ENCODE measurements around the gene PLOD2. TPM values are rescaled to one million over a fixed set of nuclear protein-coding genes. Genes with fewer than 3 reads are reported as not detected.

The PLOD2 gene
- total and polyA plus RNA-seq, 5 experiments from 2014 or later: not detected

DNA sequence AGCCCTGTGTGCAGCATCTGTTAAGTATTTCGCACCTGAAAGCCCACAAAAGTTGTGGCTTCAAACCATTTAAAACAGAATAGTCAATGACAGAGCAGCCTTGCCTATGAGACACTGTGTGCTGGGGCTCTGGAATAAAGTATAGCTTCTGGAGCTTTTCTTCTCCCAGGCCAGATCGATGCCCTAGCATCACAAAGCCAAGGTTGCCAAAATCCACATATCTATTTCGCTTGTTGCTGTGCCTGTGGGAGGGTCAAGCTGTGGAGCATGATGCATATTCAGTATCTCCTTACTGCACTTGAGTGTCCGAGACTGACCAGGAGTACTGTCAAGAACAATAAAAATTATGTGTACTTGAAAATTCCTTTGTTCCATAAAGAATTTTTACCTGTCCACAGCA, 7.6 kb downstream of the PLOD2 start:
- Mint-ChIP-seq H3K27me3 (peaks cover 5 to 23% (median 12%) of the 10 kb centered on the region in 5 donors), H3K4me3 (no peak overlapping the region), H3K36me3 (no peaks in the 10 kb centered on the region), H3K4me1 (no peaks in the 10 kb centered on the region), H3K27ac (no peak overlapping the region), H3K9me3 (no peaks in the 10 kb centered on the region)
- POLR2A ChIA-PET: no interaction called here
- DNase-seq: no peak
- ATAC-seq: no peak

- POLR2A ChIA-PET: no interaction called here
- ATAC-seq (no peak), DNase-seq (no peak)
- Mint-ChIP-seq H3K36me3 (no peaks in the 10 kb centered on the region), H3K4me3 (no peak overlapping the region), H3K27ac (no peak overlapping the region), H3K9me3 (no peaks in the 10 kb centered on the region), H3K27me3 (peaks cover 5 to 20% (median 12%) of the 10 kb centered on the region in 5 donors), H3K4me1 (no peaks in the 10 kb centered on the region)
Observed at GRCh38 chr3:146152834-146153233, 8.2 kb downstream of the PLOD2 start.

- ATAC-seq: no peak
- no peak for DNase-seq
- H3K36me3 Mint-ChIP-seq: no peaks in the 10 kb centered on the region
- no peaks in the 10 kb centered on the region for H3K9me3 Mint-ChIP-seq
- H3K27ac Mint-ChIP-seq: no peak overlapping the region
- POLR2A ChIA-PET: no interaction called here
- peaks cover 6 to 15% (median 7%) of the 10 kb centered on the region in 5 donors for H3K27me3 Mint-ChIP-seq
- no peaks in the 10 kb centered on the region for H3K4me1 Mint-ChIP-seq
- no peak overlapping the region for H3K4me3 Mint-ChIP-seq
Observed at GRCh38 chr3:146148468-146148931, 12.5 kb downstream of the PLOD2 start.

GRCh38 chr3:146145642-146146041, 15.3 kb downstream of the PLOD2 start:
- H3K9me3 Mint-ChIP-seq: no peaks in the 10 kb centered on the region
- H3K4me3 Mint-ChIP-seq: no peak overlapping the region
- H3K27me3 Mint-ChIP-seq: peaks cover 0 to 18% (median 6%) of the 10 kb centered on the region in 5 donors
- POLR2A ChIA-PET: no interaction called here
- H3K36me3 Mint-ChIP-seq: no peaks in the 10 kb centered on the region
- no peak overlapping the region for H3K27ac Mint-ChIP-seq
- H3K4me1 Mint-ChIP-seq: no peaks in the 10 kb centered on the region
- ATAC-seq (no peak), DNase-seq (no peak)

- H3K36me3 Mint-ChIP-seq: no peaks in the 10 kb centered on the region
- no peak for DNase-seq
- H3K27ac Mint-ChIP-seq: no peak overlapping the region
- peaks cover 2 to 11% (median 4%) of the 10 kb centered on the region in 5 donors for H3K27me3 Mint-ChIP-seq
- no peaks in the 10 kb centered on the region for H3K4me1 Mint-ChIP-seq
- H3K9me3 Mint-ChIP-seq: no peaks in the 10 kb centered on the region
- POLR2A ChIA-PET: no interaction called here
- H3K4me3 Mint-ChIP-seq: no peak overlapping the region
- no peak for ATAC-seq
Observed at GRCh38 chr3:146142757-146143156, 18.2 kb downstream of the PLOD2 start.

- POLR2A ChIA-PET: no interaction called here
- Mint-ChIP-seq H3K9me3 (no peaks in the 10 kb centered on the region), H3K27ac (no peak overlapping the region)
Observed at GRCh38 chr3:146139586-146140110, 21.3 kb downstream of the PLOD2 start.

GRCh38 chr3:146138902-146139301, 22.1 kb downstream of the PLOD2 start:
- Mint-ChIP-seq H3K9me3 (no peaks in the 10 kb centered on the region), H3K36me3 (no peaks in the 10 kb centered on the region), H3K27ac (no peak overlapping the region), H3K27me3 (peaks cover 2 to 9% (median 4%) of the 10 kb centered on the region in 5 donors), H3K4me1 (no peaks in the 10 kb centered on the region), H3K4me3 (no peak overlapping the region)
- no peak for ATAC-seq
- POLR2A ChIA-PET: no interaction called here
- no peak for DNase-seq

More at GRCh38 chr3:146139586-146140110, 21.3 kb downstream of the PLOD2 start:
- Mint-ChIP-seq H3K4me1 (no peaks in the 10 kb centered on the region), H3K27me3 (peaks cover 2 to 11% (median 4%) of the 10 kb centered on the region in 5 donors), H3K36me3 (no peaks in the 10 kb centered on the region), H3K4me3 (no peak overlapping the region)
- ATAC-seq: no peak
- DNase-seq: no peak

DNA sequence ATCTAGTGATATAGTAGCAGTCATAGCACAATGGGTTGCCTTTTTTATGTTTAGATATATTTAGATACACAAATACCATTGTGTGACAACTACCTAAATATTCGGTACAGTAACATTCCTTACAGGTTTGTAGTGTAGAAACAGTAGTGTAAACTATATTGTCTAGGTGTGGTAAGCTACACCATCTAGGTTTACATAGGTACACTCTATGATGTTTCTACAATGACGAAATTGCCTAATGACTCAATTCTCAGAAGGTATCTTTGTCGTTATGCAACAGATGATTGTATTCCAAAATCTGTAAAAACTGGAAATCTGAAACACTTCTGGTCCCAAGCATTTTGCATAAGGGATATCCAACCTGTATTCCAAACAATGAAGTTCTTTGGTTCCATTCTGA, 24.3 kb downstream of the PLOD2 start:
- H3K36me3 Mint-ChIP-seq: no peaks in the 10 kb centered on the region
- H3K9me3 Mint-ChIP-seq: no peaks in the 10 kb centered on the region
- no peak for DNase-seq
- H3K4me3 Mint-ChIP-seq: no peak overlapping the region
- H3K27me3 Mint-ChIP-seq: peaks cover 0 to 4% (median 0%) of the 10 kb centered on the region in 5 donors
- H3K27ac Mint-ChIP-seq: no peak overlapping the region
- POLR2A ChIA-PET: no interaction called here
- no peak for ATAC-seq
- H3K4me1 Mint-ChIP-seq: no peaks in the 10 kb centered on the region

DNA sequence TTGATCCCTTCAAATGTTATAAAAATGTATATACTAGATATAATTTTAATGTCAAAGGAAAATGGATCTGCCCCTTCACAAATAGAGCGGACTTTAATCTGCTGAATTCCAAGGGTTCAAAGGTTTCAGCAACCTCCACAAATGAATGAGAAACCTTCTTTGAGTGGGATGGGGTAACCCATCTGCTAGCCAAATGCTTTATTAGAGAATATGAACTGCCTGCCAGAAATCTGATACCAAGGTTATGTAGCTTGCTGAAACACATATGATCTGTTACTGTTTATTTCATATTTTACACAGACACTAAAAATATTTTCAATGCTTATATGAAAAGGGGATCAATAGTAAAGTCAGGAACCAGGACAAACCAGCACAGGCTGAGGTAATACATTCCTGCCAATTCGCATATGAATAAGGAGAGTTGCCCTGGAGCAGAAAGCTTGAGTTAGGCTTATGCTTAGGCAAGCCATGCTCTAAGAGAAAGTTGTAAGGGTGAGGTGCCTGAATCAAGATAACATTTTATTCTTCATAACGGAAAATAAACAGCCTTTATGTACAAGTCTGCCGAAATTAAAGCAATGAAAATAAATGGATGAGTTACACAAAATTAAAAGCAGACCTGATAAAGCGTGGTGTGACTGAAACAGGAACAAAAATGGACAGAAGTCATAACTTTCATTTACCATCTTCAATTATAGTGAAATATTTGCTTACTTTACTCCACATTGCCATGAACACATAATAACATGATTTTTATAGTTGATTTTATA, 26.5 kb downstream of the PLOD2 start:
- POLR2A ChIA-PET: no interaction called here
- no peak for DNase-seq
- no peak overlapping the region for H3K27ac Mint-ChIP-seq
- ATAC-seq: no peak
- H3K9me3 Mint-ChIP-seq: peaks cover 0 to 4% (median 0%) of the 10 kb centered on the region in 9 donors
- H3K4me3 Mint-ChIP-seq: no peak overlapping the region
- H3K36me3 Mint-ChIP-seq: no peaks in the 10 kb centered on the region
- peaks cover 0 to 4% (median 0%) of the 10 kb centered on the region in 5 donors for H3K27me3 Mint-ChIP-seq
- H3K4me1 Mint-ChIP-seq: no peaks in the 10 kb centered on the region

GRCh38 chr3:146133441-146133840, 27.5 kb downstream of the PLOD2 start:
- Mint-ChIP-seq H3K9me3 (peaks cover 0 to 4% (median 0%) of the 10 kb centered on the region in 9 donors), H3K27me3 (peaks cover 0 to 4% (median 0%) of the 10 kb centered on the region in 5 donors), H3K4me3 (no peak overlapping the region), H3K4me1 (no peaks in the 10 kb centered on the region), H3K36me3 (no peaks in the 10 kb centered on the region), H3K27ac (no peak overlapping the region)
- DNase-seq (no peak), ATAC-seq (no peak)
- POLR2A ChIA-PET: no interaction called here

GRCh38 chr3:146131616-146132410, 29.2 kb downstream of the PLOD2 start:
- DNase-seq (no peak), ATAC-seq (no peak)
- Mint-ChIP-seq H3K4me3 (no peak overlapping the region), H3K27ac (no peak overlapping the region), H3K9me3 (peaks cover 0 to 4% (median 0%) of the 10 kb centered on the region in 9 donors), H3K4me1 (no peaks in the 10 kb centered on the region), H3K27me3 (peaks cover 0 to 3% (median 0%) of the 10 kb centered on the region in 5 donors), H3K36me3 (no peaks in the 10 kb centered on the region)
- POLR2A ChIA-PET: no interaction called here

- no peak overlapping the region for H3K4me3 Mint-ChIP-seq
- peaks cover 0 to 4% (median 0%) of the 10 kb centered on the region in 9 donors for H3K9me3 Mint-ChIP-seq
- ATAC-seq: no peak
- POLR2A ChIA-PET: no interaction called here
- H3K27me3 Mint-ChIP-seq: peaks cover 0 to 5% (median 0%) of the 10 kb centered on the region in 5 donors
- H3K36me3 Mint-ChIP-seq: no peaks in the 10 kb centered on the region
- H3K27ac Mint-ChIP-seq: no peak overlapping the region
- no peak for DNase-seq
- H3K4me1 Mint-ChIP-seq: no peaks in the 10 kb centered on the region
Observed at GRCh38 chr3:146130881-146131371, 30.1 kb downstream of the PLOD2 start.

DNA sequence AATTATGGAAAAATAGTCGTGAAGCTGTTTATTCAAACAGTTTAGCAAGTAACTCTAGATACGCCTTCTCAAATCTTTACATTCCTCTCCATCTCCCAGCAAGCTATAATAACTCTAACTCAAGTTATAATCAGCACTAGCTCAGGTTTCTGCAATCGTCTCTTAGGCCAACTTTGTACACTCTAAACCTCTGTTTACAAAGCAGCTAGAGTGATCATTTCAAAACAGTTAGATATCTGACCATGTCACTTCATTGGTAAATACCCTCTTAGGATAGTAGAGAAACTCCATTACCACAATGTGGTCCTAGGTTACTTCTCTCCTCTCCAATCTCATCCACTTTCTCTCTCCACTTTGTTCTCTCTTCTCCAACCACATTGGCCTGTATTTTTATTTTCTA, 31.2 kb downstream of the PLOD2 start:
- Mint-ChIP-seq H3K27ac (no peak overlapping the region), H3K27me3 (peaks cover 0 to 5% (median 0%) of the 10 kb centered on the region in 5 donors), H3K4me1 (no peaks in the 10 kb centered on the region), H3K9me3 (peaks cover 0 to 4% (median 0%) of the 10 kb centered on the region in 9 donors), H3K4me3 (no peak overlapping the region), H3K36me3 (no peaks in the 10 kb centered on the region)
- no peak for ATAC-seq
- POLR2A ChIA-PET: no interaction called here
- DNase-seq: no peak

Data from naive thymus-derived CD8-positive, alpha-beta T cell (primary cell).